Activated CD4-positive, alpha-beta memory T cell treated with anti-CD3 and anti-CD28 coated beads for 36 hours (primary cell): ENCODE results near the gene TNFAIP8. TPM values are rescaled to one million over a fixed set of nuclear protein-coding genes. Genes with fewer than 3 reads are reported as not detected.

Source experiments
- CTCF ChIA-PET: fragments of 350-600 bp; sonication (Branson Sonifier 250); formaldehyde crosslinking; loops from one replicate; lab custom pipeline; 2021; ENCODE audit warnings: antibody characterized with exemption, inconsistent platforms; lab: Charles Lee
- POLR2A ChIA-PET: fragments of 350-600 bp; sonication (Branson Sonifier 250); formaldehyde crosslinking; loops from one replicate; lab custom pipeline; 2021; ENCODE audit warnings: antibody characterized with exemption; lab: Charles Lee
- DNase-seq: peaks from one replicate; pipeline ENCODE4 v3.0.0-alpha.2; 2020
- H3K27ac Mint-ChIP-seq: one replicate; pipeline ENCODE4 v1.8.0; 2021; ENCODE audit warnings: mixed read lengths
- H3K27me3 Mint-ChIP-seq: one replicate; pipeline ENCODE4 v1.8.0; 2021; ENCODE audit warnings: mixed read lengths
- H3K36me3 Mint-ChIP-seq: one replicate; pipeline ENCODE4 v1.8.0; 2021; ENCODE audit warnings: mixed read lengths
- H3K4me1 Mint-ChIP-seq: one replicate; pipeline ENCODE4 v1.8.0; 2021; ENCODE audit warnings: low read depth, mixed read lengths
- H3K4me3 Mint-ChIP-seq: one replicate; pipeline ENCODE4 v1.8.0; 2021; ENCODE audit warnings: mild to moderate bottlenecking, mixed read lengths
- H3K9me3 Mint-ChIP-seq: one replicate; pipeline ENCODE4 v1.8.0; 2021; ENCODE audit warnings: mixed read lengths
- intact Hi-C: fragments of 100-400 bp; cut with micrococcal nuclease; formaldehyde crosslinking; loops from one replicate; pipeline ENCODE4 v1.15.1; 2023
- total RNA-seq, 2 experiments: library from RNA; stranded (reverse); gene quantifications; one replicate each; pipeline ENCODE4 v1.2.3, GENCODE V29; 2021

Gene TNFAIP8
- total RNA-seq, 2 experiments from 2014 or later, result 153 to 159 TPM

GRCh38 chr5:119358901-119359603 is 3.2 kb downstream of the TNFAIP8 start:
- DNase-seq, result no peak
- no peaks in the 10 kb centered on the region for H3K27me3 Mint-ChIP-seq
- CTCF ChIA-PET, result interaction anchor here (0.8 to 2.3 kb wide), 8 partner anchors 9 to 337 kb away, joined by 3 to 12 read pairs (median 4); no protein-coding TSS in a partner anchor
- intact Hi-C loops, result no loop called here
- no peaks in the 10 kb centered on the region for H3K9me3 Mint-ChIP-seq
- POLR2A ChIA-PET, result interaction anchor here (0.7 to 22.4 kb wide), 8 partner anchors 8 to 89 kb away, joined by 3 to 504 read pairs (median 4); no protein-coding TSS in a partner anchor
- peaks cover 66% of the 10 kb centered on the region for H3K36me3 Mint-ChIP-seq
- peaks cover 73% of the 10 kb centered on the region for H3K4me1 Mint-ChIP-seq
- H3K4me3 Mint-ChIP-seq, result peak overlapping the region; percentile 99
- peak overlapping the region; percentile 90 for H3K27ac Mint-ChIP-seq

- no peaks in the 10 kb centered on the region for H3K9me3 Mint-ChIP-seq
- peak overlapping the region; percentile 99 for H3K4me3 Mint-ChIP-seq
- H3K36me3 Mint-ChIP-seq, result peaks cover 70% of the 10 kb centered on the region
- H3K4me1 Mint-ChIP-seq, result peaks cover 73% of the 10 kb centered on the region
- POLR2A ChIA-PET, result interaction anchor here (0.7 to 22.4 kb wide), 9 partner anchors 8 to 89 kb away, joined by 3 to 504 read pairs (median 4); no protein-coding TSS in a partner anchor
- no peak for DNase-seq
- peak overlapping the region; percentile 90 for H3K27ac Mint-ChIP-seq
- no peaks in the 10 kb centered on the region for H3K27me3 Mint-ChIP-seq
- intact Hi-C loops, result no loop called here
- CTCF ChIA-PET, result interaction anchor here (0.6 to 2.3 kb wide), 12 partner anchors 8 to 372 kb away, joined by 3 to 12 read pairs (median 4); no protein-coding TSS in a partner anchor
Observed at GRCh38 chr5:119359737-119360413, 4.1 kb downstream of the TNFAIP8 start.

GRCh38 chr5:119360905-119361593 is 5.2 kb downstream of the TNFAIP8 start:
- POLR2A ChIA-PET, result interaction anchor here (1.1 to 22.4 kb wide), 6 partner anchors 10 to 91 kb away, joined by 3 to 504 read pairs (median 4); no protein-coding TSS in a partner anchor

GRCh38 chr5:119361594-119362125 is 5.8 kb downstream of the TNFAIP8 start:
- Mint-ChIP-seq H3K36me3 (peaks cover 78% of the 10 kb centered on the region), H3K9me3 (no peaks in the 10 kb centered on the region), H3K4me3 (peak overlapping the region; percentile 99), H3K27me3 (no peaks in the 10 kb centered on the region), H3K4me1 (peaks cover 86% of the 10 kb centered on the region), H3K27ac (peak overlapping the region; percentile 90)
- no peak for DNase-seq
- intact Hi-C loops, result no loop called here
- POLR2A ChIA-PET, result interaction anchor here (1.0 to 22.4 kb wide), 6 partner anchors 9 to 92 kb away, joined by 3 to 504 read pairs (median 4); no protein-coding TSS in a partner anchor
- CTCF ChIA-PET, result interaction anchor here (0.7 to 3.9 kb wide), 8 partner anchors 12 to 374 kb away, joined by 3 to 16 read pairs (median 4); partner anchors contain the start of gene DTWD2

More at GRCh38 chr5:119360905-119361593, 5.2 kb downstream of the TNFAIP8 start:
- peaks cover 77% of the 10 kb centered on the region for H3K36me3 Mint-ChIP-seq
- H3K27me3 Mint-ChIP-seq, result no peaks in the 10 kb centered on the region
- no peak for DNase-seq
- H3K4me1 Mint-ChIP-seq, result peaks cover 80% of the 10 kb centered on the region
- peak overlapping the region; percentile 90 for H3K27ac Mint-ChIP-seq
- intact Hi-C loops, result no loop called here
- H3K9me3 Mint-ChIP-seq, result no peaks in the 10 kb centered on the region
- CTCF ChIA-PET, result interaction anchor here (0.6 to 3.9 kb wide), 10 partner anchors 13 to 373 kb away, joined by 3 to 16 read pairs (median 4); partner anchors contain the start of gene DTWD2
- peak overlapping the region; percentile 99 for H3K4me3 Mint-ChIP-seq

- POLR2A ChIA-PET, result interaction anchor here (0.6 to 22.4 kb wide), 6 partner anchors 9 to 72 kb away, joined by 3 to 504 read pairs (median 4); no protein-coding TSS in a partner anchor
- Mint-ChIP-seq H3K36me3 (peaks cover 69% of the 10 kb centered on the region), H3K9me3 (no peaks in the 10 kb centered on the region), H3K27me3 (no peaks in the 10 kb centered on the region), H3K4me3 (peak overlapping the region; percentile 12), H3K4me1 (peaks cover 93% of the 10 kb centered on the region), H3K27ac (peak overlapping the region; percentile 90)
- CTCF ChIA-PET, result interaction anchor here (1.1 to 3.9 kb wide), 3 partner anchors 17 to 97 kb away, joined by 3 to 16 read pairs (median 3); no protein-coding TSS in a partner anchor
- intact Hi-C loops, result no loop called here
- no peak for DNase-seq
Observed at GRCh38 chr5:119362714-119363113, 6.9 kb downstream of the TNFAIP8 start.

GRCh38 chr5:119363271-119363670 is 7.5 kb downstream of the TNFAIP8 start:
- intact Hi-C loops, result no loop called here
- H3K9me3 Mint-ChIP-seq, result no peaks in the 10 kb centered on the region
- ChIA-PET CTCF (interaction anchor here (1.1 to 3.9 kb wide), 3 partner anchors 17 to 97 kb away, joined by 3 to 16 read pairs (median 3); no protein-coding TSS in a partner anchor), POLR2A (interaction anchor here (0.8 to 22.4 kb wide), 5 partner anchors 10 to 73 kb away, joined by 3 to 504 read pairs (median 4); no protein-coding TSS in a partner anchor)
- H3K4me3 Mint-ChIP-seq, result peak overlapping the region; percentile 23
- DNase-seq, result no peak
- no peaks in the 10 kb centered on the region for H3K27me3 Mint-ChIP-seq
- peaks cover 95% of the 10 kb centered on the region for H3K4me1 Mint-ChIP-seq
- peak overlapping the region; percentile 90 for H3K27ac Mint-ChIP-seq
- peaks cover 67% of the 10 kb centered on the region for H3K36me3 Mint-ChIP-seq

GRCh38 chr5:119363936-119364335 is 8.1 kb downstream of the TNFAIP8 start:
- Mint-ChIP-seq H3K4me3 (peak overlapping the region; percentile 22), H3K27ac (peak overlapping the region; percentile 90), H3K36me3 (peaks cover 65% of the 10 kb centered on the region), H3K4me1 (peaks cover 94% of the 10 kb centered on the region), H3K9me3 (no peaks in the 10 kb centered on the region), H3K27me3 (no peaks in the 10 kb centered on the region)
- peak; percentile 42 for DNase-seq
- ChIA-PET POLR2A (interaction anchor here (1.1 to 22.4 kb wide), 5 partner anchors 7 to 41 kb away, joined by 3 to 504 read pairs (median 12); partner anchors contain the start of gene TNFAIP8), CTCF (interaction anchor here (0.8 to 3.9 kb wide), 4 partner anchors 48 to 106 kb away, joined by 3 to 16 read pairs (median 4); no protein-coding TSS in a partner anchor)
- intact Hi-C loops, result no loop called here

- Mint-ChIP-seq H3K36me3 (peaks cover 62% of the 10 kb centered on the region), H3K27me3 (no peaks in the 10 kb centered on the region), H3K4me3 (peak overlapping the region; percentile 55), H3K27ac (peak overlapping the region; percentile 90), H3K9me3 (no peaks in the 10 kb centered on the region), H3K4me1 (peaks cover 92% of the 10 kb centered on the region)
- intact Hi-C loops, result no loop called here
- POLR2A ChIA-PET, result interaction anchor here (0.9 to 22.4 kb wide), 7 partner anchors 9 to 98 kb away, joined by 3 to 504 read pairs (median 6); partner anchors contain the start of gene TNFAIP8
- CTCF ChIA-PET, result interaction anchor here (1.0 to 4.1 kb wide), 6 partner anchors 9 to 98 kb away, joined by 3 to 19 read pairs (median 6); partner anchors contain the start of gene TNFAIP8
- DNase-seq, result no peak
Observed at GRCh38 chr5:119365847-119366539, 10.2 kb downstream of the TNFAIP8 start.

GRCh38 chr5:119366540-119366881 is 10.7 kb downstream of the TNFAIP8 start:
- peak overlapping the region; percentile 90 for H3K27ac Mint-ChIP-seq
- no peaks in the 10 kb centered on the region for H3K9me3 Mint-ChIP-seq
- H3K4me1 Mint-ChIP-seq, result peaks cover 93% of the 10 kb centered on the region
- H3K36me3 Mint-ChIP-seq, result peaks cover 65% of the 10 kb centered on the region
- peak overlapping the region; percentile 55 for H3K4me3 Mint-ChIP-seq
- intact Hi-C loops, result no loop called here
- POLR2A ChIA-PET, result interaction anchor here (0.9 to 22.4 kb wide), 10 partner anchors 10 to 98 kb away, joined by 3 to 504 read pairs (median 5); partner anchors contain the start of gene TNFAIP8
- CTCF ChIA-PET, result interaction anchor here (1.3 to 4.1 kb wide), 4 partner anchors 10 to 45 kb away, joined by 3 to 19 read pairs (median 10); partner anchors contain the start of gene TNFAIP8
- no peaks in the 10 kb centered on the region for H3K27me3 Mint-ChIP-seq
- peak; percentile 54 for DNase-seq
